Stimulated activated CD4-positive, alpha-beta T cell treated with anti-CD3 and anti-CD28 coated beads, Interleukin-2, amount 100 ng/mL, for 4 hours (primary cell): ENCODE measurements around the gene DNAH17.

Experiments
- DNase-seq: peaks from one replicate; pipeline ENCODE4 v3.0.0-alpha.2; 2020; ENCODE audit warnings: low read depth

DNAH17 gene

GRCh38 chr17:78428836-78429617, 148.2 kb downstream of the DNAH17 start:
- no peak for DNase-seq

- no peak for DNase-seq
These were observed 149.1 kb downstream of the DNAH17 start for GRCh38 chr17:78428025-78428575.

GRCh38 chr17:78427140-78427539, 150.1 kb downstream of the DNAH17 start:
- no peak for DNase-seq

GRCh38 chr17:78426293-78426879, 150.8 kb downstream of the DNAH17 start:
- DNase-seq: no peak

GRCh38 chr17:78425429-78425828, 151.8 kb downstream of the DNAH17 start:
- no peak for DNase-seq

DNA sequence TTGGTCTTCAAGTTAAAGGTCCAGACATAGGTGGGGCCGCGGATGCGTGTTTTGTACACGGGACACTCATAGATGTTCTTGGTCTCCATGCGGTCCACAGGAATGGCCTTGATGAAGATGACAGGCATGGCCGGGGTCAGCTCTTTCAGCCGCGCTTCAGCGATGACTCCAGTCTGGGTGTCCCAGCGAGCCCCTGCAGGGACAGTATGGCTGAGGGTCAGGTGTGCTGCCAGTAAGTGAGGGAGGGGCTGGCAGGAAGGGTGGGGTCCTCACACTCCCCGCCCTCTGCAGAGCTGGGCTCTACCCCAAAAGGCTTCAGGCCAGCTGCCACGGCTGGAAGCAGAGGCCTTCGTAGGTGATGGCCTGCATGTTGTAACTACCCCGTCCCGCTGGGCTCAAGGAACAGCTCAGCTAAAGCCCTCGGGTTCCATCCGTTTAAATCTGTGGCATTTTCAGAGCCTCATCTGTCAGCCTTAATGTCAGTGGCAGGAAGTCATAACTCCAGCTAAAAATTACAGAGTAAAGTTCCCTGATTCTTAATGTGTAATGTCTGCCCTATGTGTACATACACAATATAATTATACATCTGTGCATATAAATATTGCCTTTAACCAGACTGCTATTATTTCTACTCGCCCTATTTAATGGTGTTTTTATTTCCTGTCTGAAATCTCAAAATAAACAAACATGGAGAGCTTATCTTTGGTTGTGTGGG, 153.1 kb downstream of the DNAH17 start:
- no peak for DNase-seq

DNA sequence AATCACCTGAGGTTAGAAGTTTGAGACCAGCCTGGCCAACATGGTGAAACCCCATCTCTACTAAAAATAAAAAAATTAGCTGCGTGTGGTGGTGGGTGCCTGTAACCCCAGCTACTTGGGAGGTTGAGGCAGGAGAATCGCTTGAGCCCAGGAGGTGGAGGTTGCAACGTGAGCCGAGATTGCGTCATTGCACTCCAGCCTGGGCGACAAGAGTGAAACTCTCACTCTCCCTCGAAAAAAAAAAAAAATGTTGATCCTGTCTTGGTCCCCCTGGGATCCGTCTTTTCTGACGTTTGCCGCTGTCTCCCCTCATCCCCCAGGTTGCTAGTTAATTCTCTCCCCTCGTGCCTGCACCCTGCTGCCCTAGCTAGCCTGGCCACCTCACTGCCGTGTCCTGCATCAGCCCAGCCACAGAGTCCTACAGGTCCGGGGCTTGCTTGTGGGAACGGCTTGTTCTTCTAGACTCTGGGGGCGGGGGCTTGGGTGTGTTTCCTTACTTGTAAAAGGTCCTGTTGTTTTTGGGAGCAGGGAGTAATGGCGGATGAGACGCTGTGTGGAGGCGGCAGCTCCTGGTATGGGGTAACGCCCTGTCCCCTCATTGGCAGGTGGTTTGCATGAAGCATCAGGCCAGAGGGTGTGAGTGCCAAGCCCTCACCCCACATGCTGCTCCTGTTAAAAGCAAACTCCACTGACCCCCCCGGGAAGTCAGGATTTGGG, 154.2 kb downstream of the DNAH17 start:
- DNase-seq: no peak

- no peak for DNase-seq
These were observed 155.0 kb downstream of the DNAH17 start for GRCh38 chr17:78422267-78422605.

GRCh38 chr17:78421534-78422266, 155.5 kb downstream of the DNAH17 start:
- peak; percentile 62 for DNase-seq

- no peak for DNase-seq
These were observed 156.1 kb downstream of the DNAH17 start for GRCh38 chr17:78421084-78421533.

DNA sequence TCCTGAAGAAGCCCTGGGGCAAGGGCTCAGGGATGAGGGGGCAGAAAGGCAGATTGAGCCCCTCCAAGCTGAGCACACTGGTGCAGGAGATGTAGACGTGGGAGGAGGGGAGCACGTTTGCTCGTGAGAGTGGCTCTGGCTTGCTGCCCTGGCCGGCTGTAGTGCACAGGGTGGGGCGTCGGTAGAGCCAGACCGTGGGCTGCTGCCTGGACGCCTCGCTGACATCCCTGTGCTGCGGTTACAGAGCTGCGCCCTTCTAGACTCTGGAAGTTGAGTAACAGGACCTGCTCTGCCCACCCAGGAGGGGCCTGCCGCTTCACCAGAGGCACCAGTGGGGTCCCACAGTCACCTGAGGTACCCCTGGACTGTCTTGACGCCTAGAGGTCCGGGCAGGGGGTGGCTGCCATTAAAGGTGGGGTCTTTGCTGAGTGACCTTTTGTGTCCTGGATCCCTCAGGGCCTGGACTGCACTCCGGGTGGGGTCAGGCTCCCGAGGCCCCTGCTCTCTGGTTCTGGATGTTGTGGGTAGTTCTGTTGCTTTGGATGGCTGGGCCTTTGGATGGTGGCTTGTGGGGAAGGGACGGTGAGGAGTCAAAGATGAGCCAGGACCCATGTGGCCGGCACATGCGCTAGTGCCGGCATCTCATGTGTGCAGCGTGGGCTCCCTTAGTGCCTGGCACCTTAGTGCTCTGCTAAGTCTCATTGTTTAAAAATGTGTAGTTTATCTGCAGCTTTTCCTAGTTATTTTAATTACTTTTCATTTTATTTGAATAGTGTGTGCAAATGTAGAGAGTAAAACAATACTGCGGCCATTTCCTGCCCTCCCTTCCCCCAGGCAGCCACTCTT, 157.0 kb downstream of the DNAH17 start:
- no peak for DNase-seq

DNA sequence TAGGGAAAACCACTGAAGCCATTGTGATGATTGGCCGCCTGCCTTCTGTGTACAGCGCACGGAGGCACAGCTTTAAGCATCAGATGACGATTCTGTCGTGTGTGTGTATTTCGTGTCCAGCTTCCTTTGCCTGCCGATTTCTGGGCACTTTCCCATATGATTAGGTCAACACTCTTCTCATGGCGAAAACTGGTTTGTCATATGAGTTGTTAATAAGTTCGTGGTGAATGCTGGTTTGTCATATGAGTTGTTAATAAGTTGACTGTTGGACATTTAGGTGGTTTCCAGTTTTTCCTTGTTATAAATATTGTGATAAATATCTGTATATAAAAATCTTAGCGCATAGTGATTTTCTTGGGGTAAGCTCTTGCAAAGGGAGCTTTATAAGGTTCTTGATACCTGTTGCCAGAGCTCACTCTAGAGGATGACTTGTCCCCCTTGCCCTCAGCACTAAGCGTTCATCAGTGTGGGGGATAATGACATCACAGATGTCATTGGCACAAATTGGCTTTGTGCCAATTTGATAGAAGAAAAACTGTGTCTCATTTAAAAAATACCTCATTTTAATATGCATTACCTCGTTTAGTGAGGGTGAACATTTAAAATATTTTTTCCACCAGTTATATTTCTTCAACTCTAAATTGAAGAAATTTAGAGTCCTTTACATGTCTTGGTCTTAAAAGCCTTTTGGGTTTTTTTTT, 158.7 kb downstream of the DNAH17 start:
- DNase-seq: no peak

GRCh38 chr17:78417531-78417909, 159.7 kb downstream of the DNAH17 start:
- no peak for DNase-seq

DNA sequence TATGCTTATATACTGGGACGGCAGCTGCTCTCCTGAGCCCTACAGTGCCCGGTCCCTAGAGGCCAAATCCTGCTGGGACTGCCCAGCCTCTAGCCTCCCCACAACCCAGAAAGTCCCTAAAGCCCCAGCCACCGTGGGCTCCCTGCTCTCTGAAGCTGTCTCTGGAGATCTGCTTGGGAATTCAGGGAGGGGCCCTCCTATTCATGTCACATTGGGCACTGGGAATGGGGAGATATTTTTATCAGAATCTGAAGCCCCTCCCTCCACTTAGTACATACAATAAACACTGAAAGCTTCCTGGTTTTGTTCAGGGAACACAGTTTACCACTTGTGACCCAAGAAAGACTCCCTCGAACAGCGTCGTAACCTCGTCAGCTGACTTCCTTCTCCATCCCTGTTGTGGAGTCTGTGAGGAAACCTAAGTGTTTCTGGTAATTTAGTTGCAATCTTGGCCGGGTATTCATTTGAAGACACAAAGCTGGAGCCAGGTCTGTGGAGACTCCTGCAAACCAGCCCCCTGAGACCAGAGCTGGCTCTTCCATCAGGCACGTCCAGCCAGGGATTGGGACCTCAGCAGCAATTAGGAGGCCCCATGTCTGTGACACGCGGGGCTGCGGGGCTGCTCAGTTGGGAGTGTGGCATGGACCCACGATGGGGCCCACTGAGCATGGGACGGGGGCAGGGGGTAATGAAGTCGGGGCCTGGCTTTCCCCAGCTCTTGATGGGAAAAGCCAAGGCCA, 160.2 kb downstream of the DNAH17 start:
- DNase-seq: no peak

DNA sequence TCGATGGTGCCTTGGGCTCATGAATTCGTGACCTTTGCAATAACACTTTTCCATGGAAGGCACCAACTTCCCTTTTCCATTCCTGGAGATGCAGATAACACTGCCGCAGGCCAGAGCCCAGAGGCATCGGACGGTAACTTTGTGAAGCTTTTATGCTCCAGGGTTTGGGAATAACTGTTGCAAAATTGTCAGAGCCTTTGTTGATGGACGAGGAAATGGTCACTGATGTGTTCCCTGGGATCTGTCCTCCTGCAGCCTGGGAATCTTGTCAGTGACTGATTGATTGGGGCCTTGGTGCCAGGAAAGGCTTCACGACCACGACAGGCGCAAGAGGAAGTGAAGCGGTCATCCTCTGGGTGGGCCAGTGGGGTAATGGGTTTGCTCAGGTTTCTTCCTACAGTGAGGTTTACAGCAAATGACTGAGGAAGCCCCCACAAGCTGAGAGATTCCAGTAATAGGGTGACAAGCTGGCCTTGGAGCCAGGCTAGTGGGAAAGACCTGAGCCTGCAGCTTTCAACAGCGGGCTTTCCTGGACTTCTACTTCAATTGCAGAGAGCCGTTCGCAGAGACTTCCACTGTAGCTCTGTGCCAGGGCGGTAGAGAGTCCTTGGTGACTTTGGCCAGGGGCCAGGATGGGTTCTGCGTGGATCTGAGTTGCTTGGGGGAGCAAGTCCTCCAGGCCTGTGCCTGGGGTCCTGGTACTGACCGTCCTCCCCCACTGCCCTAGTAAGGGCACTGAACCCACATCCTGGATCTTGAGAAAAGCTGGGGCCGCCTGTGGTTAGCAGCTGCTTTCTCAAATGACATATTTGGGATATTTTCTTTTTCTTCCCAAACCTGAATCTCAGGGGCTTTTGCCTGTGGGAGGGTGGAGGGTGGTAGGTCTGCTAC, 161.1 kb downstream of the DNAH17 start:
- no peak for DNase-seq

DNA sequence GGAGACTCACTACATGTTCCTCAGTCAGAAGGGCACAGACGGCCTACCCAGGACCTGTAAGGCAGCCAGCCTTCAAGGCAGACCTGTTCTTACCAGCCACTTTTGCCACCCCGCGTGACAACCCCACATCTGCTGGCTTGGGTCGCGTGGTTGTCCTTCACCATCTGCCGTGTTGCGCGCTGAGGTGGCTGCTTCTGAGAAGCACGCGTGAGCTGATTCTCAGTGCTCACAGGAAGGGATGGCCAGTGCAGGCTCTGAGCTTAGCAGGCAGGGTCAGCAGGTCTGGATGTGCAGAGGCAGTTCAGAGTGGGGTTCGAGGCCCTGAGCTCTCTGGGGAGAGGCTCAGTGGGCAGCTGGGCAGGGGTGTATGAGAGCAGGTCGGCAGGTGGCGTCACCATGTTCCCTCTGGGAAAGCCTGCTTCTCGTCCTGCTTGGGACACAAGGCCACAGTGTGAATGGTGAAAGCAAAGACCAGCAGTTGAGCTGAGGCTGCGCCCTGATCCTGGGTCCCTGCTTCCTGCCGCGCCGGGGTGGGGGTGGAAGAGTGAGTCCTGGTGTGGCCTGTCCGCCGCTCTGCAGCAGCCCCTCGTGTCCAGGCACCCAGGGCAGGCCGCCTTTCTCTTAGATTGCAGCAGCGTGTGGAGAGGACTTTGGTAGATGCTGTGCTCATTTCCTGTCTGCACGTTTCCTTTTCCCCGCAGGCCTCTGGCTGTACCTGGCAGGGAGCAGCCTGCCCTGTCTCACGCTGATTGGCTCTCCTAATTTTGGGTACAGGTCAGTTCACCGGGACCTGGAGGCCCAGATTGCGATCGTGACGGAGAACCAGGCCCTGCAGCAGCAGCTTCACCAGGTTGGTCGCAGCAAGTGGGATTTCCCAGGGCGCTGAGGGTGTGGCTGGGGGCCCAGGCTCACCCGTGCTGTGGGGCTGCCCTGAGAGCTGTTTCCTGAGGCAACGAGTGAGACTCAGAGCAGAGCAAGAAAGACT, 162.7 kb downstream of the DNAH17 start:
- DNase-seq: peak; percentile 34

- DNase-seq: no peak
These were observed 164.8 kb downstream of the DNAH17 start for GRCh38 chr17:78412403-78412802.
